HEK293T (cell line): Measurements from ENCODE around the gene RITA1.

Experiments
- CTCF ChIA-PET: fragments of 350-600 bp; formaldehyde crosslinking; extraction: SDS; loops from one replicate; lab custom pipeline; 2021; ENCODE audit warnings: antibody characterized with exemption, inconsistent platforms; lab: Yijun Ruan, JAX
- POLR2A ChIA-PET: fragments of 350-600 bp; formaldehyde crosslinking; extraction: SDS; loops from one replicate; lab custom pipeline; 2020; ENCODE audit warnings: antibody characterized with exemption, inconsistent platforms; lab: Yijun Ruan, JAX
- DNase-seq: peaks from one replicate; pipeline ENCODE4 v3.0.0; 2012; ENCODE audit warnings: mixed read lengths; ENCODE audit errors: extremely low spot score
- ARNT ChIP-seq: fragments of 450-650 bp; IDR thresholded peaks from 2 replicates; pipeline ENCODE4 v1.6.1; 2017; ENCODE audit warnings: mild to moderate bottlenecking
- BHLHE40 ChIP-seq: fragments of 450-650 bp; IDR thresholded peaks from 2 replicates; pipeline ENCODE4 v1.6.1; 2016; ENCODE audit warnings: mild to moderate bottlenecking, moderate library complexity, borderline replicate concordance
- CTBP1 ChIP-seq: fragments of 450-650 bp; IDR thresholded peaks from 2 replicates; pipeline ENCODE4 v1.6.1; 2016; ENCODE audit warnings: borderline replicate concordance
- ELF4 ChIP-seq: fragments of 450-650 bp; IDR thresholded peaks from 2 replicates; pipeline ENCODE4 v1.6.1; 2017; ENCODE audit warnings: antibody characterized with exemption
- FOXA1 ChIP-seq: fragments of 450-650 bp; IDR thresholded peaks from 2 replicates; pipeline ENCODE4 v1.6.1; 2016; ENCODE audit warnings: mild to moderate bottlenecking
- FOXK2 ChIP-seq: fragments of 450-650 bp; IDR thresholded peaks from 2 replicates; pipeline ENCODE4 v1.6.1; 2016; ENCODE audit warnings: mild to moderate bottlenecking
- FOXM1 ChIP-seq: fragments of 450-650 bp; IDR thresholded peaks from 2 replicates; pipeline ENCODE4 v1.6.1; 2017; ENCODE audit warnings: mild to moderate bottlenecking, borderline replicate concordance
- HDGF ChIP-seq: fragments of 450-650 bp; IDR thresholded peaks from 2 replicates; pipeline ENCODE4 v1.6.1; 2017; ENCODE audit warnings: antibody characterized with exemption, borderline replicate concordance
- L3MBTL2 ChIP-seq: fragments of 450-650 bp; conservative IDR thresholded peaks from 2 replicates; pipeline ENCODE4 v1.6.1; 2016; ENCODE audit warnings: mild to moderate bottlenecking
- LEF1 ChIP-seq: fragments of 450-650 bp; IDR thresholded peaks from 2 replicates; pipeline ENCODE4 v1.6.1; 2017; ENCODE audit warnings: mild to moderate bottlenecking, borderline replicate concordance
- NFRKB ChIP-seq: fragments of 450-650 bp; IDR thresholded peaks from 2 replicates; pipeline ENCODE4 v1.6.1; 2016; ENCODE audit warnings: mild to moderate bottlenecking, moderate library complexity
- SP1 ChIP-seq: fragments of 450-650 bp; IDR thresholded peaks from 2 replicates; pipeline ENCODE4 v1.6.1; 2017
- SUZ12 ChIP-seq: fragments of 450-650 bp; IDR thresholded peaks from 2 replicates; pipeline ENCODE4 v1.6.1; 2016; ENCODE audit warnings: mild to moderate bottlenecking
- TARDBP ChIP-seq: fragments of 450-650 bp; IDR thresholded peaks from 2 replicates; pipeline ENCODE4 v1.6.1; 2016
- ZNF384 ChIP-seq: fragments of 450-650 bp; IDR thresholded peaks from 2 replicates; pipeline ENCODE4 v1.6.1; 2016
- TF ChIP-seq, protein P1 (sequence below): fragments of 450-650 bp; IDR thresholded peaks from 2 replicates; pipeline ENCODE4 v1.6.1; 2016

Gene RITA1

DNA sequence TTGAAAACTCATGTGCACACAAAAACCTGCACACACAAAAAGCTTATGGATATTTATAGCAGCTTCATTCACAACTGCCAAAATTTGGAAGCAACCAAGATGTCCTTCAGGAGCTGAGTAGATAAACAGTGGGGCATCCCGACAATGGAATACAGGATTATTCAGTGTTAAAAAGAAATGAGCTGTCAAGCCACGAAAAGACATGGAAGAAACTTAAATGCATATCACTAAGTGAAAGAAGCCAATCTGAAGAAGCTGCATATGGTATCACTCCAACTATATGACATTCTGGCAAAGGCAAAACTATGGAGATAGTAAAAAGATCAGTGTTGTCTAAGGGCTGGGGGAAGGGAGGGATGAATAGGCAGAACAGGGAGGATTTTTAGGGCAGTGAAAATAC lies 30.5 kb downstream of the RITA1 start:
- ChIA-PET CTCF (no interaction called here), POLR2A (no interaction called here)

DNA sequence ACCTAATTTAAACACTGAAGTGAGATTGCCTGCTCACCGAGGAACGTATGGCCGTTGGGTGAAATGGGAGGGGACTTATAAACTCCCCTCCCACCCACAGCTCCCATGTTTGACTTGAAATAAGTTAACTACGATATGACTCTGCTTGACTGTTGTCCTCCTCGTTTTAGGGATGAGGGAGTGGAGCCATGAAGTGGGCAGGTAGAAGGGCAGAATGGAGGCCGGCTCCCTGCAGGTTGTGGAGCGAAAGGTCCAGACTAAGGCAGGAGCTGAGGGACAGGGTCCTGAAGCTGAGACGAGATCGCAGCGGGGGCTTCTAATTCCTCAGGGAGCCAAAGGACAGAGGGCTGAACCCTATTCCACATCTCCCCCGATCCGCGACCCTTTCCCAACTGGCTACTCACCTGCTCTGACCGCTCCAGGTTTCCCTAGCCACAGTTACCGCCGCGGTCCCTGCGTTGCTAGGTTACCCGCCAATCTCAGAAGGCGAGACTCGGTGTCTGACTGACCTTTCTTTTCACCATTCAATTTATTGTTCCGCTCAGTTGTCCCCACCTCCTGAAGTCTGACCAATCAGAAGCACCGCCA lies 35.2 kb downstream of the RITA1 start:
- ChIA-PET CTCF (no interaction called here), POLR2A (interaction anchor here (0.7 to 1.5 kb wide), 4 partner anchors 10 to 35 kb away, joined by 3 to 7 read pairs (median 5); partner anchors contain the start of genes DDX54 and RITA1)
- TF ChIP-seq L3MBTL2 (no peak), ELF4 (no peak), FOXM1 (no peak), FOXK2 (no peak), SUZ12 (no peak), BHLHE40 (no peak), NFRKB (no peak), ZNF384 (no peak), SP1 (no peak), HDGF (no peak), ARNT (no peak), CTBP1 (no peak), LEF1 (no peak), FOXA1 (no peak), TARDBP (no peak)
- TF ChIP-seq, protein P1, sequence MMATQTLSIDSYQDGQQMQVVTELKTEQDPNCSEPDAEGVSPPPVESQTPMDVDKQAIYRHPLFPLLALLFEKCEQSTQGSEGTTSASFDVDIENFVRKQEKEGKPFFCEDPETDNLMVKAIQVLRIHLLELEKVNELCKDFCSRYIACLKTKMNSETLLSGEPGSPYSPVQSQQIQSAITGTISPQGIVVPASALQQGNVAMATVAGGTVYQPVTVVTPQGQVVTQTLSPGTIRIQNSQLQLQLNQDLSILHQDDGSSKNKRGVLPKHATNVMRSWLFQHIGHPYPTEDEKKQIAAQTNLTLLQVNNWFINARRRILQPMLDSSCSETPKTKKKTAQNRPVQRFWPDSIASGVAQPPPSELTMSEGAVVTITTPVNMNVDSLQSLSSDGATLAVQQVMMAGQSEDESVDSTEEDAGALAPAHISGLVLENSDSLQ = no peak
- DNase-seq = no peak

More for the DNA sequence above, 30.5 kb downstream of the RITA1 start:
- DNase-seq = no peak
- TF ChIP-seq ARNT = no peak
- TF ChIP-seq, protein P1 = no peak
- TF ChIP-seq FOXM1 = no peak
- no peak for TF ChIP-seq BHLHE40
- no peak for TF ChIP-seq FOXK2
- TF ChIP-seq CTBP1 = no peak
- no peak for TF ChIP-seq LEF1

DNA sequence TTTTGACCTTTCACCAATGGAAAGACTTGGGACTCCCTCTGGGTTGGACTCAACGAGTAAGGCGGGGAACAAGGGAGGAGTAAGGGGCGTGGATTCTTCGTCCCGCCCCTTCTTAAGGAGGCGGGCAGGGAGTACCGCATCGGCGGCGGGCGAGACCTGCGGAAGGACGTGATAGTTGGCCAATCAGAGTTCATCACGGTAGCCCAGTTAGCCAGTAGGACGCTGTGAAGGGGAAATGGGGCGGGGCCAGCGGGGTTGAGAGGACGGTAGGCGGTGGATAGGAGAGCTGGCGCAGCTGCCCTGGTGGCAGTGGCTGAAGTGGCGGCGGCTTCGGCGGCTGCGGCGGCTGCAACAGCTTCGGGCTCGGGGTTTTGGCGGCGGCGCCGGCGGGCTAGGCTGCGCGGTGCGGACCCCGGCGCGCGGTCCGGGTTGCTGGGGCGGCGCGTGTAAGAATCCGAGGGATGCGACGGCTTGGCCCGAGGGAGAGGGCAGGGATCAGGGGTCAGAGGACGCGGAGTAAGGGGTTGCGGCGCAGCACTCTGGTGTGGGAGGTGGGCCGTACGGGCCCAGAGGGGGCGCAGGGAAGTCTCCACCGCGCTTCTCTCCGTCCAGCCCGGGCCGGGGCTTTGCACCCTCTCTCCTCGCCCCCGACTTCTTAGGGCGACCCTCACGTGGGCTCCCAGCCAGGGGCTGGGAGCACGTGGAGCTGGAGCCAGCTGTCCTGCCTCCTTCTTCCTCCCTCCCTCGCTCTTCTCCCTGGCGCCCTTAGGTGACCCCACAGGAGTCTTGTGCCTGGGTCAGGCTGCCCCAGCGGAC lies 35.9 kb downstream of the RITA1 start, which contains the start of gene TPCN1:
TSS of gene TPCN1 (plus strand) at position 284 of the 816 bp plus-strand sequence. CDS start 5,389 bp downstream, outside the sequence.
- DNase-seq = peak; percentile 97
- ChIA-PET POLR2A (interaction anchor here (0.6 to 1.5 kb wide), 6 partner anchors 9 to 287 kb away, joined by 3 to 7 read pairs (median 4); partner anchors contain the start of genes DDX54 and RITA1), CTCF (no interaction called here)
- TF ChIP-seq CTBP1 (no peak), SP1 (peak; percentile 81), FOXK2 (no peak), HDGF (peak; percentile 98), TARDBP (no peak), L3MBTL2 (peak; percentile 56)
- TF ChIP-seq, protein P1 = peak; percentile 99

DNA sequence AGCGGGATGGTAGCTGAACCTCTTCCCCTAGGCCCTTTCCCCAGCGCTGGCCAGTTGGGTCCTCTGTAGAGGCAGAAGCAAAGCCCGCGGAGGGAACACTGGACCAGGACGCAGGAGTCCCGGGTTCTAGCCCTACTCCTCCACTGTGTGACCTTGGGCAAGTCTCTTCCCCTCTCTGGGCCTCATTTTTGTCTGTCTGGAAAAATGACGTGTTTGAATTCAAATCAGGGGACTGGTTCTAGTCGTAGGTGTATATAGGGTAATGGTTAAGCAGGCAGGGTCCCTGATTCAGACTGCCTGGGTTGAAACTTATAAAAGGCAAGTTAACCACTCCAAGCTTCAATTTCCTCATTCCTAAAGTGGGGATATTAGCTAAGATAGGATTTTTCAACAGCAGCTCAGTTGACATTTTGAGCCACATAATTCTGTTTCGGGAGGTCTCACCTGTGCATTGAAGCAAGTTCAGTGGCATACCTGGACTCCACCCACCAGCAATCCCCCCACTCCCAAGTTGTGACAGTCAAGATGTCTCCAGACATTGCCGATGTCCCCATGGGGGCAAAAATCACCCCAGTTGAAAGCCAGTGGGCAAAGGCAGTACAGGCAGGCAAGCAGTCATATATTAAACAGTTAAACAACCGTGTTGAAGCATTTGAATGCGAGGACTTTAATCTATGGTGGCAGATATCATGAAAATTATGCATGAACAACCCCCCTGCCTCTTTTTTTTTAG lies 36.6 kb downstream of the RITA1 start:
- ChIA-PET CTCF (no interaction called here), POLR2A (interaction anchor here (0.6 to 1.5 kb wide), 5 partner anchors 8 to 286 kb away, joined by 3 to 7 read pairs (median 4); partner anchors contain the start of genes DDX54 and RITA1)
- TF ChIP-seq ARNT = no peak
- no peak for TF ChIP-seq SP1
- TF ChIP-seq, protein P1 = no peak
- TF ChIP-seq FOXK2 = no peak
- no peak for TF ChIP-seq FOXA1
- no peak for DNase-seq

DNA sequence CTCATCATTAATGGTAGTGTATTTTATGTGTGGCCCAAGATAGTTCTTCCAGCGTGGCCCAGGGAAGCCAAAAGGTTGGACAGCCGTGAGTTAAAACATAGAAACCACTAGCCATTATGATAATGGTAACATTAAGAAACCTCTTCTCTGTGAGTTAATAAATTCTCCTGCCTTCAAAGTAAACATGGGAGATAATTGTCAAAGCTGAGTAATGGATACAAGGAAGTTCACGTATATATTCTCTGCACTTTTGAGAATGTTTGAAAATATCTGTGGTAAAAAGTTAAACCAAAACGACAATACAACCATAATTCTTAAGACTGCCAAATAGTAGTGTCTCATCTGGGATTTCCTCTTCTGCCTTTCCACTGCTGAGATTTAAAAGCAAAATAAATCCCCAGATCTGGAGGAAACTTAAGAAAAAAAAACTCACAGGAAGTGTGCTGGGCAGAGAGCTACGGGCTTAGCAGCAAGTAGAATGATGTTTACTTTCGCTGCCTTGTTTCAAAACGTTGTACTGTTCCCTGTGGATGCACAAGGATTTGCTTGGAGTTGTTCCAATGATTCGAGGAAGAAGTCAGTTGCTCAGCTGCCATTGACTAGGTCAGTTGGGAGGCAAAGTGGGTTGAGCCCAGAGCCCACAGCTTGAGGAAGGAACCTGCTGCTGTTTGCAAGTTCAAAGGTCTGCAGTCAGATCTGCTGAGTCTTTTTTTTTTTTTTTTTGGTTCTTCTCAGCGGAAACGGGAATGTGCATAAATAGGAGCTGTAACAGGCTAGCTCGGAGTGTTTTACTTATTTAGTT lies 37.4 kb downstream of the RITA1 start:
- ChIA-PET CTCF (interaction anchor here (0.6 to 0.7 kb wide), 3 partner anchors 8 to 140 kb away, joined by 3 to 5 read pairs (median 4); no protein-coding TSS in a partner anchor), POLR2A (interaction anchor here (0.7 to 1.4 kb wide), 2 partner anchors 23 to 28 kb away, joined by 3 to 4 read pairs; no protein-coding TSS in a partner anchor)
- peak; percentile 31 for DNase-seq
- TF ChIP-seq ZNF384 (no peak), NFRKB (no peak), HDGF (no peak), TARDBP (no peak), CTBP1 (no peak), L3MBTL2 (no peak), ELF4 (no peak), ARNT (no peak), FOXK2 (no peak), FOXM1 (no peak), FOXA1 (no peak), BHLHE40 (no peak), LEF1 (no peak), SUZ12 (no peak)
- TF ChIP-seq, protein P1 = no peak
